Gastroesophageal sphincter (tissue), 4 donors: ENCODE measurements around the gene CELF2. TPM values are rescaled to one million over a fixed set of nuclear protein-coding genes. Genes with fewer than 3 reads are reported as not detected.

Source experiments
- ATAC-seq: fragments of 150-250 bp; one replicate; pipeline ENCODE4 v1.9.1; 2016; ENCODE audit warnings: mild to moderate bottlenecking, moderate library complexity
- H3K27ac ChIP-seq, 4 donors: fragments of 200-600 bp; sonication (generic) in 3 of 4; 1 replicate in 3 of 4; 2 replicates in 1 of 4; pipeline ENCODE4 v1.5.1; 2016 to 2019
- H3K27me3 ChIP-seq: fragments of 200-600 bp; sonication (generic); one replicate; pipeline ENCODE4 v1.5.1; 2019
- H3K36me3 ChIP-seq, 2 donors: fragments of 200-600 bp; sonication (generic); one replicate each; pipeline ENCODE4 v1.5.1; 2019; ENCODE audit warnings: control low read depth in 1 of 2
- H3K4me1 ChIP-seq, 3 donors: fragments of 200-600 bp; sonication (generic); 1 replicate in 2 of 3; 2 replicates in 1 of 3; pipeline ENCODE4 v1.5.1; 2016 to 2019; ENCODE audit warnings: control low read depth in 2 of 3
- H3K4me3 ChIP-seq, 2 donors: fragments of 200-600 bp; sonication (generic); one replicate each; pipeline ENCODE4 v1.5.1; 2019; ENCODE audit warnings: mild to moderate bottlenecking in 1 of 2, moderate library complexity in 1 of 2
- H3K9me3 ChIP-seq, 3 donors: fragments of 200-600 bp; sonication (generic); one replicate each; pipeline ENCODE4 v1.5.1; 2017 to 2019; ENCODE audit warnings: control low read depth in 2 of 3
- CTCF ChIP-seq, 4 experiments: fragments of 200-600 bp in 2 of 4; fragments of 450-650 bp in 2 of 4; sonication (generic) in 1 of 4; IDR thresholded peaks; one replicate each; pipeline ENCODE4 v1.5.1; 2017 to 2019; ENCODE audit warnings: antibody characterized with exemption in 4 of 4, mild to moderate bottlenecking in 2 of 4, moderate library complexity in 2 of 4
- EP300 ChIP-seq: sonication (generic); formaldehyde crosslinking; IDR thresholded peaks from one replicate; pipeline ENCODE4 v1.6.1; 2017; ENCODE audit warnings: antibody characterized with exemption, mild to moderate bottlenecking
- POLR2A ChIP-seq, 2 donors: fragments of 450-650 bp; IDR thresholded peaks; one replicate each; pipeline ENCODE4 v1.6.1; 2017; ENCODE audit warnings: antibody characterized with exemption in 2 of 2, mild to moderate bottlenecking in 2 of 2, moderate library complexity in 1 of 2
- POLR2AphosphoS5 ChIP-seq: sonication (generic); formaldehyde crosslinking; IDR thresholded peaks from one replicate; pipeline ENCODE4 v1.6.1; 2017; ENCODE audit warnings: antibody characterized with exemption
- WGBS, 2 donors: methylation state at CpG; one replicate each; pipeline ENCODE4 v1.1.5; 2018; ENCODE audit warnings: low coverage in 1 of 2; 5-methylcytosine and 5-hydroxymethylcytosine counted together
- total RNA-seq, 4 donors: library from RNA; depleted of rRNA; stranded (reverse); fragments of >200 nt; gene quantifications; one replicate each; pipeline ENCODE4 v1.1.0, GENCODE V29; 2016

CELF2 gene
- total RNA-seq, 4 donors from 2014 or later = 82.4 to 122 (median 110) TPM

- Histone ChIP-seq H3K27ac (peak overlapping the region in 2 of 4 donors; percentile 36 to 40), H3K4me3 (no peak overlapping the region), H3K9me3 (no peaks in the 10 kb centered on the region), H3K27me3 (no peaks in the 10 kb centered on the region), H3K36me3 (peaks cover 0 to 74% of the 10 kb centered on the region in 2 donors), H3K4me1 (peaks cover 7 to 58% (median 11%) of the 10 kb centered on the region in 3 donors)
- TF ChIP-seq EP300 (no peak), POLR2AphosphoS5 (no peak), CTCF (IDR thresholded peaks at IDR 0.05) (no peak), POLR2A (IDR thresholded peaks at IDR 0.05) (no peak)
- ATAC-seq = no peak
- 58 to 72% methylated on average over 5 to 7 of the region's 11 CpGs for WGBS, 2 donors
Measured at GRCh38 chr10:11326913-11327616, 309.4 kb downstream of the CELF2 start.

GRCh38 chr10:11328264-11329061, 310.8 kb downstream of the CELF2 start:
- H3K4me3 ChIP-seq = no peak overlapping the region
- H3K27ac ChIP-seq = peak overlapping the region in 3 of 4 donors; percentile 36 to 63 (median 40)
- ATAC-seq = peak; percentile 8
- H3K36me3 ChIP-seq = peaks cover 0 to 71% of the 10 kb centered on the region in 2 donors
- no peaks in the 10 kb centered on the region for H3K9me3 ChIP-seq
- H3K27me3 ChIP-seq = no peaks in the 10 kb centered on the region
- no peak for TF ChIP-seq EP300
- TF ChIP-seq CTCF (IDR thresholded peaks at IDR 0.05) = no peak
- TF ChIP-seq POLR2AphosphoS5 = no peak
- WGBS, 2 donors = 64 to 70% methylated on average over 6 to 13 of the region's 17 CpGs
- H3K4me1 ChIP-seq = peaks cover 7 to 61% (median 11%) of the 10 kb centered on the region in 3 donors

GRCh38 chr10:11329062-11329673, 311.5 kb downstream of the CELF2 start:
- H3K36me3 ChIP-seq = peaks cover 0 to 67% of the 10 kb centered on the region in 2 donors
- H3K27me3 ChIP-seq = no peaks in the 10 kb centered on the region
- no peak overlapping the region for H3K4me3 ChIP-seq
- TF ChIP-seq POLR2A (IDR thresholded peaks at IDR 0.05) (no peak), CTCF (IDR thresholded peaks at IDR 0.05) (no peak), POLR2AphosphoS5 (no peak), EP300 (no peak)
- H3K9me3 ChIP-seq = no peaks in the 10 kb centered on the region
- peaks cover 7 to 61% (median 11%) of the 10 kb centered on the region in 3 donors for H3K4me1 ChIP-seq
- H3K27ac ChIP-seq = peak overlapping the region in 3 of 4 donors; percentile 36 to 63 (median 40)
- ATAC-seq = peak; percentile 17
- WGBS, 2 donors = 40 to 52% methylated on average over 10 to 11 of the region's 12 CpGs

GRCh38 chr10:11330383-11331045, 312.8 kb downstream of the CELF2 start:
- ATAC-seq = no peak
- H3K9me3 ChIP-seq = no peaks in the 10 kb centered on the region
- TF ChIP-seq EP300 (no peak), POLR2AphosphoS5 (no peak), CTCF (IDR thresholded peaks at IDR 0.05) (no peak), POLR2A (IDR thresholded peaks at IDR 0.05) (no peak)
- no peaks in the 10 kb centered on the region for H3K27me3 ChIP-seq
- WGBS, 2 donors = 26 to 32% methylated on average over 7 to 8 of the region's 8 CpGs
- H3K36me3 ChIP-seq = peaks cover 0 to 67% of the 10 kb centered on the region in 2 donors
- H3K4me3 ChIP-seq = no peak overlapping the region
- H3K4me1 ChIP-seq = peaks cover 7 to 61% (median 11%) of the 10 kb centered on the region in 3 donors
- peak overlapping the region in 3 of 4 donors; percentile 21 to 36 (median 29) for H3K27ac ChIP-seq
